Measurements from ENCODE around the gene HINT3.

DNA sequence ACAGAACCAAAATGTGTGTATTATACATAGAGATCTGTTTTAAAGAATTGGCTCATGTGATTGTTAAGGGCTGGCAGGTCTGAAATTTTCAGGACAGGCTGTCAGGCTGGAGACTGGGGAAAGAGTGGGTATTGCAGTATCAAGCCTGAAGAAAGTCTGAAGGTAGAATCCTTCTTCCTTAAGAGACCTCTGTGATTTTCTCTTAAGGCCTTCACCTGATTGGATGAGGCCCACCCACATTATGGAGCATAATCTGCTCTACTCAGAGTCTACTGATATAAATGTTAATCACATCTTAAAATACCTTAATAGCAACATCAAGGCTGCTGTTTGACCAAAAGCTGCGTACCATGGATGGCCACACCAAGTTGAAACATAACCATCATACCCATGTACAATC lies 43.4 kb upstream of the HINT3 start:
- TF ChIP-seq, protein P1, sequence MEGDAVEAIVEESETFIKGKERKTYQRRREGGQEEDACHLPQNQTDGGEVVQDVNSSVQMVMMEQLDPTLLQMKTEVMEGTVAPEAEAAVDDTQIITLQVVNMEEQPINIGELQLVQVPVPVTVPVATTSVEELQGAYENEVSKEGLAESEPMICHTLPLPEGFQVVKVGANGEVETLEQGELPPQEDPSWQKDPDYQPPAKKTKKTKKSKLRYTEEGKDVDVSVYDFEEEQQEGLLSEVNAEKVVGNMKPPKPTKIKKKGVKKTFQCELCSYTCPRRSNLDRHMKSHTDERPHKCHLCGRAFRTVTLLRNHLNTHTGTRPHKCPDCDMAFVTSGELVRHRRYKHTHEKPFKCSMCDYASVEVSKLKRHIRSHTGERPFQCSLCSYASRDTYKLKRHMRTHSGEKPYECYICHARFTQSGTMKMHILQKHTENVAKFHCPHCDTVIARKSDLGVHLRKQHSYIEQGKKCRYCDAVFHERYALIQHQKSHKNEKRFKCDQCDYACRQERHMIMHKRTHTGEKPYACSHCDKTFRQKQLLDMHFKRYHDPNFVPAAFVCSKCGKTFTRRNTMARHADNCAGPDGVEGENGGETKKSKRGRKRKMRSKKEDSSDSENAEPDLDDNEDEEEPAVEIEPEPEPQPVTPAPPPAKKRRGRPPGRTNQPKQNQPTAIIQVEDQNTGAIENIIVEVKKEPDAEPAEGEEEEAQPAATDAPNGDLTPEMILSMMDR (IDR thresholded peaks at IDR 0.05), result no peak
- TF ChIP-seq POLR2A (IDR thresholded peaks at IDR 0.05), result no peak
